ENCODE measurements around the gene P2RX5.

GRCh38 chr17:3626831-3627768, 68.9 kb downstream of the P2RX5 start:
- TF ChIP-seq CTCF (IDR thresholded peaks at IDR 0.05) (no peak), POLR2A (IDR thresholded peaks at IDR 0.05) (no peak)
